Type B pancreatic cell (in vitro differentiated cells): ENCODE measurements around the gene SLC12A8. TPM values are rescaled to one million over a fixed set of nuclear protein-coding genes. Genes with fewer than 3 reads are reported as not detected.
"Not testable (repeated sequence)": the region's sequence is repeated elsewhere in the genome, so short reads cannot be mapped to it uniquely, and the experiment has no call there.

ENCODE experiments used
- DNase-seq: peaks from one replicate; pipeline ENCODE4 v3.0.0; 2021; ENCODE audit warnings: mixed read lengths; ENCODE audit not compliant: unreplicated experiment; ENCODE audit errors: extremely low spot score
- H3K27ac Mint-ChIP-seq: 2 replicates; pipeline ENCODE4 v1.8.0; 2021; ENCODE audit warnings: mild to moderate bottlenecking, mixed read lengths
- H3K27me3 Mint-ChIP-seq: 2 replicates; pipeline ENCODE4 v1.8.0; 2021; ENCODE audit warnings: mixed read lengths
- H3K36me3 Mint-ChIP-seq: 2 replicates; pipeline ENCODE4 v1.8.0; 2021; ENCODE audit warnings: mixed read lengths
- H3K4me1 Mint-ChIP-seq: one replicate; pipeline ENCODE4 v1.8.0; 2021; ENCODE audit warnings: mixed read lengths; ENCODE audit not compliant: unreplicated experiment
- H3K4me3 Mint-ChIP-seq: 2 replicates; pipeline ENCODE4 v1.8.0; 2021; ENCODE audit warnings: mild to moderate bottlenecking, mixed read lengths
- H3K9me3 Mint-ChIP-seq: 2 replicates; pipeline ENCODE4 v1.8.0; 2021; ENCODE audit warnings: mixed read lengths
- CTCF ChIP-seq: fragments of 200-600 bp; sonication (generic); conservative IDR thresholded peaks from 2 replicates; pipeline ENCODE4 v1.5.0; 2021; ENCODE audit warnings: antibody characterized with exemption, mild to moderate bottlenecking
- total RNA-seq: library from RNA; stranded (reverse); gene quantifications from 2 replicates; pipeline ENCODE4 v1.2.1, GENCODE V29; 2021; ENCODE audit warnings: low replicate concordance

The SLC12A8 gene
- total RNA-seq, 1 donor from 2014 or later, result 6.8 TPM

GRCh38 chr3:125090649-125091048, 121.9 kb downstream of the SLC12A8 start:
- H3K27me3 Mint-ChIP-seq, result no peaks in the 10 kb centered on the region
- H3K4me1 Mint-ChIP-seq, result no peaks in the 10 kb centered on the region
- DNase-seq, result no peak
- H3K4me3 Mint-ChIP-seq, result no peak overlapping the region
- H3K27ac Mint-ChIP-seq, result no peak overlapping the region
- H3K9me3 Mint-ChIP-seq, result no peaks in the 10 kb centered on the region
- peaks cover 11% of the 10 kb centered on the region for H3K36me3 Mint-ChIP-seq
- no peak for TF ChIP-seq CTCF

- no peak overlapping the region for H3K4me3 Mint-ChIP-seq
- no peak for TF ChIP-seq CTCF
- DNase-seq, result no peak
- H3K36me3 Mint-ChIP-seq, result peaks cover 12% of the 10 kb centered on the region
- no peaks in the 10 kb centered on the region for H3K9me3 Mint-ChIP-seq
- no peaks in the 10 kb centered on the region for H3K27me3 Mint-ChIP-seq
- no peak overlapping the region for H3K27ac Mint-ChIP-seq
- H3K4me1 Mint-ChIP-seq, result no peaks in the 10 kb centered on the region
Measured at GRCh38 chr3:125087768-125088391, 124.7 kb downstream of the SLC12A8 start.

DNA sequence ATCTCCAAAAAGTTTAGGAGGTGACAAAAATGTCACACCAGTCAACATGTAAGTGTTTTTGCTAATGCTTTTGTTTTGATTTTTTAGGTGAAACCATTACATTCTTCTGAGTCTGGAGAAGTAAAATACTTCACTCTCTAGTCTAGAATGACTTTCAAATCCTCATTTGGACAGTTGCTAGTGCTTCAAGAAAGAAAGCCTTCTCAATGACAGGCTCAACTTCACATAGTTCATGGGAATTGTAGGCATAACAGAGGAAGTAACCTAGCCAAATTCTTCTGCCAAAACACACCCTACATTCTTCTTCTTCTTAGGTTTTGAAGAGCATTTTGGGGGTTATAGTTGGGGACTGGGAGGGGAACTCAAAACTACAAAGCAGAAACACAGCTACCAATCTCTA, 127.4 kb downstream of the SLC12A8 start:
- TF ChIP-seq CTCF, result no peak
- Mint-ChIP-seq H3K4me3 (no peak overlapping the region), H3K27ac (no peak overlapping the region), H3K9me3 (no peaks in the 10 kb centered on the region), H3K4me1 (peaks cover 3% of the 10 kb centered on the region), H3K36me3 (peaks cover 9% of the 10 kb centered on the region), H3K27me3 (no peaks in the 10 kb centered on the region)
- no peak for DNase-seq

DNA sequence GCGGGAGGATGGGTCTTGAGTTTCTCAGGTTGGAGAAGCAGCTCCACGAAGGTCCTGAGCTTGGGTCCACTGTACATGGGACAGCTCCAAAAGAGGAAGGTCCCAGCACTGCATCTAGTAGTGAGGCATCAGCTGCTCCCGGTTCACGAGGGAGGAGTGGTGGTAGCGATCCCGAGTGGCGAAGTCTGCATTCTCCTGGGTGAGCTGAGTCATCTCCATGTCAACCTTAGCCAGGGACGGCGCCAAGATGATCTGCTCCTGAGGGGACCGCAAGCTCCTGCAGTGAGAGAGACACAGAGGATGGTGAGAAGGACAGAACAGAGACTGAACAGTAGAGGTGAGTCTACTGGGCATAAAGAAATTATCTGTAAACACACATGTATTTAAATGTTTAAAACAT, 128.8 kb downstream of the SLC12A8 start:
- H3K27ac Mint-ChIP-seq, result no peak overlapping the region
- H3K4me1 Mint-ChIP-seq, result peaks cover 3% of the 10 kb centered on the region
- H3K4me3 Mint-ChIP-seq, result no peak overlapping the region
- TF ChIP-seq CTCF, result no peak
- H3K9me3 Mint-ChIP-seq, result no peaks in the 10 kb centered on the region
- DNase-seq, result no peak
- peaks cover 14% of the 10 kb centered on the region for H3K36me3 Mint-ChIP-seq
- H3K27me3 Mint-ChIP-seq, result no peaks in the 10 kb centered on the region

GRCh38 chr3:125082339-125082738, 130.2 kb downstream of the SLC12A8 start:
- DNase-seq, H3K9me3 Mint-ChIP-seq, H3K36me3 Mint-ChIP-seq, H3K4me1 Mint-ChIP-seq, H3K4me3 Mint-ChIP-seq, H3K27me3 Mint-ChIP-seq, H3K27ac Mint-ChIP-seq: not testable (repeated sequence)

DNA sequence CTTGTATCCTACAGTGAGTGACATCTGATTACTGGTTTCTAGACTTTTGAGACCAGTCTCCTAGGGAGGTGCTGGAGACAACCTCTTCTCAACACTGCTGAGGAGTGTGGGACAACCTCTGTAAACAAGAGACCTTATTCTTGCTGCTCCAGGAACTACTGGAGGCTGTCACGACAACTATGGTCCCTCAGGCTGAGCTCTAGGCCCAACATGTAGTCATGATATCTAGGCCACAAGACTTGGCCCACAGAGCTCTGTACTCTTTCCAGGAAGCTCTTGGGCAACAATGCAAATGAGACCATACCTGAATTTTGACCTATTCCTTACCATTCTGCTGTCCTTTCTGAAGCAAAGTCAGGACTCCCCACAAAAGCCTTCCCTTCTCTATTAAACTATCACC, 132.5 kb downstream of the SLC12A8 start:
- no peak for TF ChIP-seq CTCF
- peaks cover 18% of the 10 kb centered on the region for H3K4me1 Mint-ChIP-seq
- H3K4me3 Mint-ChIP-seq, result no peak overlapping the region
- peak; percentile 4 for DNase-seq
- peaks cover 9% of the 10 kb centered on the region for H3K36me3 Mint-ChIP-seq
- no peak overlapping the region for H3K27ac Mint-ChIP-seq
- H3K9me3 Mint-ChIP-seq, result no peaks in the 10 kb centered on the region
- H3K27me3 Mint-ChIP-seq, result no peaks in the 10 kb centered on the region
